ENCODE data around the gene TMEM140. TPM values are rescaled to one million over a fixed set of nuclear protein-coding genes. Genes with fewer than 3 reads are reported as not detected.

The TMEM140 gene
- total RNA-seq, 3 donors from 2014 or later (not counting 1 experiment from before 2014, with no cell fraction given), result 60.0 to 81.7 (median 76.9) TPM

- Histone ChIP-seq H3K9me3 (ENCODE audit: control insufficient read depth, insufficient read depth, low read length) (peaks cover 4% of the 10 kb centered on the region), H3K36me3 (ENCODE audit: control insufficient read depth, insufficient read depth, low read length) (no peaks in the 10 kb centered on the region), H3K27ac (ENCODE audit: low read length) (no peak overlapping the region), H3K4me3 (ENCODE audit: low read length) (no peak overlapping the region), H3K4me1 (ENCODE audit: control insufficient read depth, insufficient read depth, low read length) (peaks cover 12% of the 10 kb centered on the region), H3K27me3 (ENCODE audit: control insufficient read depth, insufficient read depth, low read length) (no peaks in the 10 kb centered on the region)
- Mint-ChIP-seq H3K27me3 (ENCODE audit: low read depth in 2 of 2) (no peaks in the 10 kb centered on the region), H3K27ac (no peak overlapping the region), H3K9me3 (peaks cover 3 to 4% of the 10 kb centered on the region in 2 donors), H3K36me3 (peaks cover 8% of the 10 kb centered on the region), H3K4me1 (peaks cover 6 to 9% of the 10 kb centered on the region in 2 donors), H3K4me3 (no peak overlapping the region)
- ATAC-seq (no peak), DNase-seq (no peak)
- WGBS (ENCODE audit: insufficient coverage), result 96% methylated on average over 5 of the region's 7 CpGs
- intact Hi-C loops (cut with micrococcal nuclease), result loop anchor here (5.0 to 10.0 kb wide), 4 partner anchors 37 to 543 kb away; partner anchors contain the start of genes BPGM and WDR91
- TF ChIP-seq CTCF (IDR thresholded peaks at IDR 0.05), result no peak
Measured at GRCh38 chr7:135174941-135175340, 27.1 kb downstream of the TMEM140 start.

GRCh38 chr7:135175931-135176330 is 28.1 kb downstream of the TMEM140 start:
- intact Hi-C loops (cut with micrococcal nuclease), result loop anchor here (10.0 kb wide), 1 partner anchor 121 kb away; no protein-coding TSS in a partner anchor
- H3K27me3 Mint-ChIP-seq (ENCODE audit: low read depth in 2 of 2), result no peaks in the 10 kb centered on the region

GRCh38 chr7:135177028-135177696 is 29.3 kb downstream of the TMEM140 start:
- Histone ChIP-seq H3K9me3 (ENCODE audit: control insufficient read depth, insufficient read depth, low read length) (peaks cover 16% of the 10 kb centered on the region), H3K4me1 (ENCODE audit: control insufficient read depth, insufficient read depth, low read length) (no peaks in the 10 kb centered on the region), H3K4me3 (ENCODE audit: low read length) (no peak overlapping the region), H3K36me3 (ENCODE audit: control insufficient read depth, insufficient read depth, low read length) (no peaks in the 10 kb centered on the region), H3K27me3 (ENCODE audit: control insufficient read depth, insufficient read depth, low read length) (no peaks in the 10 kb centered on the region), H3K27ac (ENCODE audit: low read length) (no peak overlapping the region)
- Mint-ChIP-seq H3K27ac (no peak overlapping the region), H3K4me1 (peaks cover 0 to 4% of the 10 kb centered on the region in 2 donors), H3K9me3 (peaks cover 7 to 11% of the 10 kb centered on the region in 2 donors), H3K36me3 (peaks cover 21% of the 10 kb centered on the region), H3K27me3 (ENCODE audit: low read depth in 2 of 2) (no peaks in the 10 kb centered on the region), H3K4me3 (no peak overlapping the region)
- DNase-seq (no peak), ATAC-seq (no peak)
- TF ChIP-seq CTCF (IDR thresholded peaks at IDR 0.05), result no peak
- WGBS (ENCODE audit: insufficient coverage), result 98% methylated on average over 9 of the region's 9 CpGs
- intact Hi-C loops (cut with micrococcal nuclease), result loop anchor here (10.0 kb wide), 1 partner anchor 122 kb away; no protein-coding TSS in a partner anchor

More at GRCh38 chr7:135175931-135176330, 28.1 kb downstream of the TMEM140 start:
- H3K27me3 ChIP-seq (ENCODE audit: control insufficient read depth, insufficient read depth, low read length), result no peaks in the 10 kb centered on the region
- ATAC-seq, result no peak
- peaks cover 9% of the 10 kb centered on the region for H3K4me1 ChIP-seq (ENCODE audit: control insufficient read depth, insufficient read depth, low read length)
- H3K27ac Mint-ChIP-seq, result no peak overlapping the region
- peaks cover 1 to 5% of the 10 kb centered on the region in 2 donors for H3K4me1 Mint-ChIP-seq
- no peak overlapping the region for H3K4me3 Mint-ChIP-seq
- no peak overlapping the region for H3K27ac ChIP-seq (ENCODE audit: low read length)
- H3K36me3 ChIP-seq (ENCODE audit: control insufficient read depth, insufficient read depth, low read length), result no peaks in the 10 kb centered on the region
- TF ChIP-seq CTCF (IDR thresholded peaks at IDR 0.05), result no peak
- peaks cover 9% of the 10 kb centered on the region for H3K9me3 ChIP-seq (ENCODE audit: control insufficient read depth, insufficient read depth, low read length)
- H3K4me3 ChIP-seq (ENCODE audit: low read length), result no peak overlapping the region
- 95% methylated on average over 6 of the region's 6 CpGs for WGBS (ENCODE audit: insufficient coverage)
- peaks cover 15% of the 10 kb centered on the region for H3K36me3 Mint-ChIP-seq
- peaks cover 3 to 4% of the 10 kb centered on the region in 2 donors for H3K9me3 Mint-ChIP-seq
- no peak for DNase-seq

Measured in natural killer cell (primary cell).